HUES6 (cell line): ENCODE data around the gene FBXO31.

Experiments
- H3K27ac ChIP-seq: 2 replicates; pipeline ENCODE4 v1.7.0; 2013; ENCODE audit warnings: low read depth, mild to moderate bottlenecking, low read length, inconsistent platforms
- H3K27me3 ChIP-seq: 2 replicates; pipeline ENCODE4 v1.6.1; 2013; ENCODE audit warnings: low read length; ENCODE audit not compliant: control insufficient read depth, insufficient read depth
- H3K36me3 ChIP-seq: 2 replicates; pipeline ENCODE4 v1.6.1; 2013; ENCODE audit warnings: low read length; ENCODE audit not compliant: control insufficient read depth, insufficient read depth
- H3K4me1 ChIP-seq: 2 replicates; pipeline ENCODE4 v1.6.1; 2013; ENCODE audit warnings: low read length; ENCODE audit not compliant: control insufficient read depth, insufficient read depth
- H3K4me3 ChIP-seq: 2 replicates; pipeline ENCODE4 v1.5.1; 2013; ENCODE audit warnings: low read depth, low read length
- H3K9ac ChIP-seq: one replicate; pipeline ENCODE4 v1.6.1; 2013; ENCODE audit warnings: mild to moderate bottlenecking, low read length
- H3K9me3 ChIP-seq: 2 replicates; pipeline ENCODE4 v1.6.1; 2013; ENCODE audit warnings: low read depth, low read length; ENCODE audit not compliant: control insufficient read depth, insufficient read depth

The FBXO31 gene

GRCh38 chr16:87284183-87284582, 99.4 kb downstream of the FBXO31 start:
- H3K27ac ChIP-seq: no peak overlapping the region
- 0 out of 2 replicates have a peak, but pooled peaks cover 2% of the 10 kb centered on the region for H3K9me3 ChIP-seq
- no peak overlapping the region for H3K9ac ChIP-seq
- no peaks in the 10 kb centered on the region for H3K36me3 ChIP-seq
- H3K4me3 ChIP-seq: no peak overlapping the region
- H3K4me1 ChIP-seq: no peaks in the 10 kb centered on the region
- peaks cover 2% of the 10 kb centered on the region; the same call in 1 of the 2 replicates for H3K27me3 ChIP-seq

- H3K36me3 ChIP-seq: no peaks in the 10 kb centered on the region
- no peaks in the 10 kb centered on the region for H3K9me3 ChIP-seq
- no peak overlapping the region for H3K9ac ChIP-seq
- no peaks in the 10 kb centered on the region for H3K4me1 ChIP-seq
- H3K4me3 ChIP-seq: no peak overlapping the region
- no peak overlapping the region for H3K27ac ChIP-seq
- peaks cover 7% of the 10 kb centered on the region; the same call in 1 of the 2 replicates for H3K27me3 ChIP-seq
Observed at GRCh38 chr16:87279094-87279658, 104.4 kb downstream of the FBXO31 start.

- Histone ChIP-seq H3K4me1 (no peaks in the 10 kb centered on the region), H3K4me3 (no peak overlapping the region), H3K9ac (no peak overlapping the region), H3K9me3 (no peaks in the 10 kb centered on the region), H3K36me3 (no peaks in the 10 kb centered on the region), H3K27me3 (peaks cover 7% of the 10 kb centered on the region; the same call in 1 of the 2 replicates), H3K27ac (no peak overlapping the region)
Observed at GRCh38 chr16:87278191-87279093, 105.1 kb downstream of the FBXO31 start.
